Stimulated activated CD4-positive, alpha-beta T cell treated with anti-CD3 and anti-CD28 coated beads, Interleukin-15, amount 100 ng/mL, for 48 hours (primary cell): ENCODE results near the gene AMBP.

Experiments used
- DNase-seq, 2 donors: peaks; one replicate each; pipeline ENCODE4 v3.0.0-alpha.2; 2020; ENCODE audit warnings: low read depth in 2 of 2

The AMBP gene

GRCh38 chr9:114078021-114078780, at the start of gene AMBP:
Gene AMBP, minus strand, starts transcription at chr9:114078300. Its CDS starts 91 bp downstream, at chr9:114078209.
- DNase-seq = no peak

- DNase-seq = no peak
Measured at GRCh38 chr9:114126247-114127060, 48.4 kb upstream of the AMBP start.

- no peak for DNase-seq
Measured at GRCh38 chr9:114125476-114126013, 47.4 kb upstream of the AMBP start.

- DNase-seq = no peak
Measured at GRCh38 chr9:114124666-114125475, 46.8 kb upstream of the AMBP start.

GRCh38 chr9:114124138-114124537, 46.0 kb upstream of the AMBP start:
- no peak for DNase-seq

- DNase-seq = no peak
Measured at GRCh38 chr9:114123031-114123977, 45.2 kb upstream of the AMBP start.

GRCh38 chr9:114122136-114123027, 44.3 kb upstream of the AMBP start:
- no peak for DNase-seq

GRCh38 chr9:114121227-114122135, 43.4 kb upstream of the AMBP start:
- no peak for DNase-seq

GRCh38 chr9:114120192-114121014, 42.3 kb upstream of the AMBP start:
- DNase-seq = no peak

- DNase-seq = no peak
Measured at GRCh38 chr9:114119242-114120191, 41.4 kb upstream of the AMBP start.

- no peak for DNase-seq
Measured at GRCh38 chr9:114117996-114118830, 40.1 kb upstream of the AMBP start.

GRCh38 chr9:114117614-114117995, 39.5 kb upstream of the AMBP start:
- no peak for DNase-seq

GRCh38 chr9:114116126-114116747, 38.1 kb upstream of the AMBP start:
- no peak for DNase-seq

GRCh38 chr9:114115654-114116125, 37.6 kb upstream of the AMBP start:
- DNase-seq = no peak

GRCh38 chr9:114114364-114114763, 36.3 kb upstream of the AMBP start:
- DNase-seq = no peak
